Right lobe of liver (tissue), 6 donors: ENCODE data around the gene SLC44A2. TPM values are rescaled to one million over a fixed set of nuclear protein-coding genes. Genes with fewer than 3 reads are reported as not detected.

ENCODE experiments used
- ATAC-seq, 4 donors: fragments of 200-7000 bp; cut with Tn5 transposase; one replicate each; pipeline ENCODE4 v1.9.1; 2020; ENCODE audit warnings: mild to moderate bottlenecking in 4 of 4, moderate library complexity in 4 of 4
- DNase-seq, 3 donors: peaks; one replicate each; pipeline ENCODE4 v3.0.0-alpha.2; 2020
- H3K27ac ChIP-seq, 3 donors: fragments of 200-600 bp; one replicate each; pipeline ENCODE4 v1.8.0; 2022
- H3K27me3 ChIP-seq, 2 donors: fragments of 200-600 bp; one replicate each; pipeline ENCODE4 v1.8.0; 2022
- H3K36me3 ChIP-seq, 4 donors: fragments of 200-600 bp; sonication (generic) in 1 of 4; one replicate each; pipeline versions ENCODE4 v1.5.1 to v1.8.0; 2017 to 2022; ENCODE audit warnings: control low read depth in 1 of 4
- H3K4me1 ChIP-seq, 4 donors: fragments of 200-600 bp; sonication (generic) in 1 of 4; one replicate each; pipeline versions ENCODE4 v1.5.1 to v1.8.0; 2017 to 2022; ENCODE audit warnings: control low read depth in 1 of 4
- H3K4me3 ChIP-seq, 3 donors: fragments of 200-600 bp; one replicate each; pipeline ENCODE4 v1.8.0; 2022
- H3K9me3 ChIP-seq, 4 donors: fragments of 200-600 bp; sonication (generic) in 1 of 4; one replicate each; pipeline versions ENCODE4 v1.5.1 to v1.8.0; 2017 to 2022; ENCODE audit warnings: control low read depth in 1 of 4
- POLR2A ChIP-seq: fragments of 450-650 bp; IDR thresholded peaks from one replicate; pipeline ENCODE4 v1.6.1; 2017; ENCODE audit warnings: antibody characterized with exemption, mild to moderate bottlenecking
- WGBS: methylation state at CpG from one replicate; pipeline ENCODE4 v1.1.6; 2018; ENCODE audit warnings: low coverage, low lambda C conversion rate; ENCODE audit not compliant: insufficient coverage; ENCODE audit errors: missing lambda C conversion rate; 5-methylcytosine and 5-hydroxymethylcytosine counted together
- intact Hi-C, 2 donors: fragments of 100-400 bp; cut with DNase I; formaldehyde crosslinking; loops; one replicate each; pipeline versions ENCODE4 v1.11.2 to v1.14.1; 2022
- total RNA-seq, 6 experiments: library from RNA; depleted of rRNA in 2 of 6; stranded (reverse); fragments of >200 nt in 2 of 6; fragmentation: NEBNext Ultra II Directional in 3 of 6; extraction: Animal tissue kit (Norgen Biotek cat#: 25700) in 3 of 6; gene quantifications; one replicate each; pipeline versions ENCODE4 v1.1.0 to v1.2.4, GENCODE V29; 2016 to 2023
- TF ChIP-seq, protein P1 (sequence below), 4 donors: fragments of 200-600 bp in 3 of 4; fragments of 450-650 bp in 1 of 4; IDR thresholded peaks; one replicate each; pipeline versions ENCODE4 v1.5.1 to v1.8.0; 2016 to 2022; ENCODE audit warnings: antibody characterized with exemption in 4 of 4, mild to moderate bottlenecking in 2 of 4
- donor health status: DM: no; HTN: yes; CAD: no.
- donor health status: DM: no; HTN: no; CAD: no.
- donor health status: DM: no; HTN: no; CAD: no.
- donor health status: DM: no; HTN: yes; CAD: no.
- donor health status: DM: no; HTN: yes; CAD: no.

SLC44A2 gene
- total RNA-seq, 6 experiments from 2014 or later: 11.7 to 18.5 (median 15.6) TPM

- intact Hi-C loops: no loop called here
- H3K4me3 ChIP-seq: no peak overlapping the region
- H3K36me3 ChIP-seq: peaks cover 0 to 75% (median 34%) of the 10 kb centered on the region in 4 donors
- H3K27me3 ChIP-seq: no peaks in the 10 kb centered on the region
- H3K27ac ChIP-seq: no peak overlapping the region
- WGBS: no CpG with 5 or more reads among the region's 10 CpGs
- no peaks in the 10 kb centered on the region for H3K9me3 ChIP-seq
- DNase-seq (no peak), ATAC-seq (no peak)
- H3K4me1 ChIP-seq: no peaks in the 10 kb centered on the region
- TF ChIP-seq, protein P1, sequence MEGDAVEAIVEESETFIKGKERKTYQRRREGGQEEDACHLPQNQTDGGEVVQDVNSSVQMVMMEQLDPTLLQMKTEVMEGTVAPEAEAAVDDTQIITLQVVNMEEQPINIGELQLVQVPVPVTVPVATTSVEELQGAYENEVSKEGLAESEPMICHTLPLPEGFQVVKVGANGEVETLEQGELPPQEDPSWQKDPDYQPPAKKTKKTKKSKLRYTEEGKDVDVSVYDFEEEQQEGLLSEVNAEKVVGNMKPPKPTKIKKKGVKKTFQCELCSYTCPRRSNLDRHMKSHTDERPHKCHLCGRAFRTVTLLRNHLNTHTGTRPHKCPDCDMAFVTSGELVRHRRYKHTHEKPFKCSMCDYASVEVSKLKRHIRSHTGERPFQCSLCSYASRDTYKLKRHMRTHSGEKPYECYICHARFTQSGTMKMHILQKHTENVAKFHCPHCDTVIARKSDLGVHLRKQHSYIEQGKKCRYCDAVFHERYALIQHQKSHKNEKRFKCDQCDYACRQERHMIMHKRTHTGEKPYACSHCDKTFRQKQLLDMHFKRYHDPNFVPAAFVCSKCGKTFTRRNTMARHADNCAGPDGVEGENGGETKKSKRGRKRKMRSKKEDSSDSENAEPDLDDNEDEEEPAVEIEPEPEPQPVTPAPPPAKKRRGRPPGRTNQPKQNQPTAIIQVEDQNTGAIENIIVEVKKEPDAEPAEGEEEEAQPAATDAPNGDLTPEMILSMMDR (IDR thresholded peaks at IDR 0.05): no peak
- no peak for TF ChIP-seq POLR2A
These were observed 60.8 kb downstream of the SLC44A2 start for GRCh38 chr19:10686193-10686592.

GRCh38 chr19:10686661-10687517, 61.5 kb downstream of the SLC44A2 start:
- Histone ChIP-seq H3K9me3 (no peaks in the 10 kb centered on the region), H3K36me3 (peaks cover 0 to 72% (median 27%) of the 10 kb centered on the region in 4 donors), H3K4me3 (no peak overlapping the region), H3K27me3 (no peaks in the 10 kb centered on the region), H3K4me1 (no peaks in the 10 kb centered on the region), H3K27ac (no peak overlapping the region)
- WGBS: 81% methylated on average over 18 of the region's 31 CpGs
- ATAC-seq: no peak
- no peak for DNase-seq
- intact Hi-C loops: no loop called here
- TF ChIP-seq POLR2A: no peak
- TF ChIP-seq, protein P1 (IDR thresholded peaks at IDR 0.05): no peak

DNA sequence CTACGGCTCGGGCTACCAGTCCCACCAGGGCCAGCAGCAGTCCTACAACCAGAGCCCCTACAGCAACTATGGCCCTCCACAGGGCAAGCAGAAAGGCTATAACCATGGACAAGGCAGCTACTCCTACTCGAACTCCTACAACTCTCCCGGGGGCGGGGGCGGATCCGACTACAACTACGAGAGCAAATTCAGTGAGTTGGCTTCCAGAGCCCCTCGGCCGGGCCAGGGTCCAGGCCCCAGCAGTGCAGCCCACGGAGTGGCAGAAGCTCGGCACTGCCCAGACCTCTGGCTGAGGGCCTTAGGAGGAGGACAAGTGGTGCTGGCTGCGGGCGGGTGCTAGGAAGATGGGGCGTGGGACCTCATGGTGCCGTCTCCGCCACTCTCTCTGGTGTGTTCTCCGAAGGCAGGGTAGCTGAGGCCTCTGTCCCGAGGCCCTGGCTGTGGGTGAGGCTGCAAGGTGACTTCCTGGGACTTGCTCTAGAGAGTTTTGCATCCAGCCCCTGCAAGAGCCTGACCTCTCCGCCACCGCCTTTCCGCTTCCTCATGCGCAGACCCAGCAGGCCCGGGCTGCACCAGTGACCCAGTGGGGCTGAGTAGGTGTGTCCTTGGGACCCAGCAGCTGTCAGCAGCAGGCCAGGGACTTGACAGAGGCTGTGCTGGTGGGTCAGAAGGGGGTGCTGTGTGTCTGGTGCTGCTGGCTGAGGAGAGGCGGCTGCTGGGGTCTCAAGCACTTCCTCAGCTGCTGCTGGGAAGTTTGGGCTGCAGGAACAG, 62.4 kb downstream of the SLC44A2 start:
- intact Hi-C loops: no loop called here
- H3K4me3 ChIP-seq: no peak overlapping the region
- no peaks in the 10 kb centered on the region for H3K4me1 ChIP-seq
- ATAC-seq (no peak), DNase-seq (no peak)
- H3K27ac ChIP-seq: no peak overlapping the region
- no peaks in the 10 kb centered on the region for H3K27me3 ChIP-seq
- H3K9me3 ChIP-seq: no peaks in the 10 kb centered on the region
- WGBS: 93% methylated on average over 3 of the region's 25 CpGs
- peaks cover 0 to 64% (median 21%) of the 10 kb centered on the region in 4 donors for H3K36me3 ChIP-seq
- no peak for TF ChIP-seq POLR2A
- TF ChIP-seq, protein P1 (IDR thresholded peaks at IDR 0.05): no peak

DNA sequence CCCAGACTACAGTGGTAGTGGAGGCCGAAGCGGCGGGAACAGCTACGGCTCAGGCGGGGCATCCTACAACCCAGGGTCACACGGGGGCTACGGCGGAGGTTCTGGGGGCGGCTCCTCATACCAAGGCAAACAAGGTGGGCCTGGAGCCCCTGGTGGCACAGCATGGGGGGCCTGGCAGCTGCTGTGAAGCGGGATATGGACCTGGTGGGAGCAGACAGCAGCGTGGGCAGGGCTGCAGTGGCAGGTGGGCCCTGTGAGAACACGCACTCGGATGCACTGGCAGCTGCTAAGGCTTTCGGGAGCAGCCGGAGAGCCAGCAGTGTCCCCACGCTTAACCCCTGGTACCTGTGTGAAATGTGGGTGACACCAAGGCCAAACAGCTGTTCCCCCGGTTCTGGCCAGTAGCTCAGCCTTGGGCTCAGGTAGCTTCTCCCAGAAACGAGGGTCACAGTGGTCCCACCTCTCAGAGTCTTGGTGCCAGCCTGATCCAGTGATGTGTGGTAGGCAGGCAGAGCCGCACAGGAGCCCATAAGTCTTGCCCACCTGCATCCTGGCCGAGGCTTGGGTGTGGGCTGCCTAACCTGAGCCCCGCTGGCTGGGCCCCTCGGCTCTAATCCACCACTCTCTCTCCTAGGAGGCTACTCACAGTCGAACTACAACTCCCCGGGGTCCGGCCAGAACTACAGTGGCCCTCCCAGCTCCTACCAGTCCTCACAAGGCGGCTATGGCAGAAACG, 63.4 kb downstream of the SLC44A2 start:
- no peak overlapping the region for H3K4me3 ChIP-seq
- H3K27me3 ChIP-seq: no peaks in the 10 kb centered on the region
- H3K36me3 ChIP-seq: peaks cover 0 to 54% (median 12%) of the 10 kb centered on the region in 4 donors
- ATAC-seq: no peak
- TF ChIP-seq, protein P1 (IDR thresholded peaks at IDR 0.05): no peak
- no peak for TF ChIP-seq POLR2A
- no peak for DNase-seq
- H3K9me3 ChIP-seq: no peaks in the 10 kb centered on the region
- no peaks in the 10 kb centered on the region for H3K4me1 ChIP-seq
- H3K27ac ChIP-seq: no peak overlapping the region
- WGBS: 100% methylated on average over 2 of the region's 27 CpGs
- intact Hi-C loops: no loop called here
